OCI-LY7 (cell line): Measurements from ENCODE around the gene CEP126. TPM values are rescaled to one million over a fixed set of nuclear protein-coding genes. Genes with fewer than 3 reads are reported as not detected.

Experiments
- BruUV-seq: library from RNA; stranded (reverse); fragments of 400-500 nt; replicated peaks from 2 replicates; lab custom pipeline; 2021; lab: Mats Ljungman, UMichigan
- CTCF ChIA-PET: fragments of 300-600 bp; sonication (Branson Sonifier 250); formaldehyde crosslinking; loops from one replicate; lab custom pipeline; 2022; ENCODE audit warnings: antibody characterized with exemption; ENCODE audit not compliant: unreplicated experiment; lab: Charles Lee
- POLR2A ChIA-PET: fragments of 300-600 bp; sonication (Branson Sonifier 250); formaldehyde crosslinking; loops from one replicate; lab custom pipeline; 2022; ENCODE audit warnings: antibody characterized with exemption; lab: Charles Lee
- DNase-seq: peaks from one replicate; pipeline ENCODE4 v3.0.0-alpha.2; 2015; ENCODE audit warnings: low spot score
- H2AFZ ChIP-seq: fragments of 200-600 bp; sonication (generic), shearing (Covaris generic); 2 replicates; pipeline ENCODE4 v1.6.1; 2014; ENCODE audit warnings: mild to moderate bottlenecking, antibody characterized with exemption, low read length, moderate library complexity
- H3K27ac ChIP-seq: fragments of 200-600 bp; sonication (generic); 2 replicates; pipeline ENCODE4 v1.5.1; 2014; ENCODE audit warnings: mixed run types, low read depth, mild to moderate bottlenecking, moderate library complexity, low read length, inconsistent platforms; ENCODE audit not compliant: poor library complexity, severe bottlenecking
- H3K36me3 ChIP-seq: fragments of 200-600 bp; sonication (generic); 2 replicates; pipeline ENCODE4 v1.6.1; 2014; ENCODE audit warnings: mild to moderate bottlenecking, antibody characterized with exemption, low read length, moderate library complexity, mixed read lengths; ENCODE audit not compliant: insufficient read depth
- H3K4me1 ChIP-seq: fragments of 200-600 bp; sonication (generic); 2 replicates; pipeline ENCODE4 v1.5.1; 2014; ENCODE audit warnings: mild to moderate bottlenecking, low read length; ENCODE audit not compliant: insufficient read depth, poor library complexity, severe bottlenecking
- H3K4me2 ChIP-seq: fragments of 200-600 bp; sonication (generic); 2 replicates; pipeline ENCODE4 v1.6.1; 2014; ENCODE audit warnings: mild to moderate bottlenecking, low read length
- H3K4me3 ChIP-seq: fragments of 200-600 bp; sonication (generic); 2 replicates; pipeline ENCODE4 v1.5.1; 2014; ENCODE audit warnings: mild to moderate bottlenecking, low read depth, low read length; ENCODE audit not compliant: poor library complexity, severe bottlenecking
- H3K79me2 ChIP-seq: fragments of 200-600 bp; sonication (generic); 2 replicates; pipeline ENCODE4 v1.6.1; 2016; ENCODE audit warnings: low read depth, mild to moderate bottlenecking, low read length, moderate library complexity, mixed read lengths; ENCODE audit not compliant: insufficient read depth
- H3K9me2 ChIP-seq: fragments of 200-600 bp; sonication (generic); 2 replicates; pipeline ENCODE4 v1.6.1; 2016; ENCODE audit warnings: mild to moderate bottlenecking, low read length, mixed read lengths; ENCODE audit not compliant: insufficient read depth
- H3K9me3 ChIP-seq: fragments of 200-600 bp; sonication (generic); 2 replicates; pipeline ENCODE4 v1.6.1; 2014; ENCODE audit warnings: mild to moderate bottlenecking, mixed run types, low read length, mixed read lengths
- H4K20me1 ChIP-seq: fragments of 200-600 bp; sonication (generic); 2 replicates; pipeline ENCODE4 v1.6.1; 2014; ENCODE audit warnings: mild to moderate bottlenecking, antibody characterized with exemption, low read length, moderate library complexity, mixed read lengths; ENCODE audit not compliant: insufficient read depth
- CTCF ChIP-seq: fragments of 200-600 bp; sonication (generic); conservative IDR thresholded peaks from 2 replicates; pipeline ENCODE4 v1.5.1; 2014; ENCODE audit warnings: mild to moderate bottlenecking, antibody characterized with exemption, low read length, moderate library complexity, mixed read lengths
- EZH2phosphoT487 ChIP-seq: fragments of 200-600 bp; sonication (generic); IDR thresholded peaks from 2 replicates; pipeline ENCODE4 v1.6.1; 2018; ENCODE audit warnings: low read depth, borderline replicate concordance, mild to moderate bottlenecking, mixed run types, antibody characterized with exemption, low read length, moderate library complexity, mixed read lengths
- intact Hi-C: fragments of 100-400 bp; cut with micrococcal nuclease; formaldehyde crosslinking; loops from one replicate; pipeline ENCODE4 v1.10.0; 2022; ENCODE audit not compliant: unreplicated experiment
- total RNA-seq, 2 experiments: library from RNA; depleted of rRNA in 1 of 2; stranded (reverse); fragments of >200 nt in 1 of 2; shearing (Covaris generic) in 1 of 2; gene quantifications; 2 replicates each; pipeline ENCODE4 v1.2.3, GENCODE V29; 2014 to 2022

CEP126 gene
- total RNA-seq, 2 experiments from 2014 or later, result 1.5 to 5.9 TPM

- H4K20me1 ChIP-seq, result no peaks in the 10 kb centered on the region
- no peaks in the 10 kb centered on the region for H3K4me1 ChIP-seq
- H3K27ac ChIP-seq, result no peak overlapping the region
- TF ChIP-seq EZH2phosphoT487, result no peak
- no peak for TF ChIP-seq CTCF
- POLR2A ChIA-PET, result interaction anchor here (1.0 to 1.4 kb wide), 3 partner anchors 9 to 10 kb away, joined by 3 read pairs; no protein-coding TSS in a partner anchor
- no peaks in the 10 kb centered on the region for H3K36me3 ChIP-seq
- no TSS peak for BruUV-seq
- no peaks in the 10 kb centered on the region for H3K9me2 ChIP-seq
- intact Hi-C loops, result no loop called here
- H3K79me2 ChIP-seq, result no peaks in the 10 kb centered on the region
- DNase-seq, result no peak
- H2AFZ ChIP-seq, result no peak overlapping the region
- no peak overlapping the region for H3K4me2 ChIP-seq
- no peak overlapping the region for H3K4me3 ChIP-seq
- CTCF ChIA-PET, result no interaction called here
- no peaks in the 10 kb centered on the region for H3K9me3 ChIP-seq
Measured at GRCh38 chr11:101974771-101975170, 60.0 kb downstream of the CEP126 start.

DNA sequence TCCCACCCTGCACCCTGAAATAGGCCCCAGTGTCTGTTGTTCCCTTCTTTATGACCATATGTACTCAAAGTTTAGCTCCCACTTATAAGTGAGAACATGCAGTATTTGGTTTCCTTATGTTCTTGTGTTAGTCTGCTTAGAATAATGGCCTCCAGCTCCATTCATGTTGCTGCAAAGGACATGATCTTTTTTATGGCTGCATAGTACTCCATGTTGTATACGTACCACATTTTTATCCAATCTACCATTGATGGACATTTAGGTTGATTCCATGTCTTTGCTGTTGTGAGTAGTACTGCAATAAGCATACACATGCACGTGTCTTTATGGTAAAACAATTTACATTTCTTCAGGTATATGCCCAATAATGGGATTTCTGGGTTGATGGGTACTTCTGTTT, 60.9 kb downstream of the CEP126 start:
- H3K9me3 ChIP-seq, result no peaks in the 10 kb centered on the region
- no TSS peak for BruUV-seq
- H3K79me2 ChIP-seq, result no peaks in the 10 kb centered on the region
- H3K4me3 ChIP-seq, result no peak overlapping the region
- intact Hi-C loops, result no loop called here
- no peaks in the 10 kb centered on the region for H3K9me2 ChIP-seq
- no peak for TF ChIP-seq CTCF
- no peak for TF ChIP-seq EZH2phosphoT487
- POLR2A ChIA-PET, result interaction anchor here (1.4 kb wide), 1 partner anchor 8 kb away, joined by 3 read pairs; no protein-coding TSS in a partner anchor
- no peak overlapping the region for H2AFZ ChIP-seq
- H3K4me1 ChIP-seq, result no peaks in the 10 kb centered on the region
- no peaks in the 10 kb centered on the region for H3K36me3 ChIP-seq
- CTCF ChIA-PET, result no interaction called here
- no peaks in the 10 kb centered on the region for H4K20me1 ChIP-seq
- H3K4me2 ChIP-seq, result no peak overlapping the region
- no peak for DNase-seq
- H3K27ac ChIP-seq, result no peak overlapping the region

- Histone ChIP-seq H3K4me1 (no peaks in the 10 kb centered on the region), H3K9me3 (no peaks in the 10 kb centered on the region), H3K4me2 (no peak overlapping the region), H3K9me2 (no peaks in the 10 kb centered on the region), H3K4me3 (no peak overlapping the region), H3K27ac (no peak overlapping the region), H4K20me1 (no peaks in the 10 kb centered on the region), H3K36me3 (no peaks in the 10 kb centered on the region), H3K79me2 (no peaks in the 10 kb centered on the region), H2AFZ (no peak overlapping the region)
- BruUV-seq, result no TSS peak
- intact Hi-C loops, result no loop called here
- CTCF ChIA-PET, result no interaction called here
- POLR2A ChIA-PET, result interaction anchor here (0.7 kb wide), 1 partner anchor 245 kb away, joined by 4 read pairs; no protein-coding TSS in a partner anchor
- TF ChIP-seq CTCF (no peak), EZH2phosphoT487 (no peak)
- DNase-seq, result no peak
Measured at GRCh38 chr11:101987370-101987769, 72.6 kb downstream of the CEP126 start.
